Fibroblast of the aortic adventitia (primary cell): ENCODE results near the gene DEPDC7. TPM values are rescaled to one million over a fixed set of nuclear protein-coding genes. Genes with fewer than 3 reads are reported as not detected.

Source experiments
- DNase-seq: peaks from one replicate; pipeline ENCODE4 v3.0.0-alpha.2; 2010; ENCODE audit warnings: low read depth
- H3K4me3 ChIP-seq: 2 replicates; pipeline ENCODE4 v1.5.1; 2011; ENCODE audit warnings: low read depth, mild to moderate bottlenecking, control low read depth, low read length, moderate library complexity
- total RNA-seq: library from RNA; depleted of rRNA; stranded (reverse); fragments of >200 nt; gene quantifications from 2 replicates; pipeline ENCODE4 v1.2.3, GENCODE V29; 2012; ENCODE audit warnings: low replicate concordance
- TF ChIP-seq, protein P1 (sequence below): IDR thresholded peaks from 2 replicates; pipeline ENCODE4 v1.5.1; 2011; ENCODE audit warnings: mild to moderate bottlenecking, low read length, control low read depth, inconsistent platforms; ENCODE audit not compliant: insufficient read depth

Gene DEPDC7
- total RNA-seq, 1 donor = 9.9 TPM

DNA sequence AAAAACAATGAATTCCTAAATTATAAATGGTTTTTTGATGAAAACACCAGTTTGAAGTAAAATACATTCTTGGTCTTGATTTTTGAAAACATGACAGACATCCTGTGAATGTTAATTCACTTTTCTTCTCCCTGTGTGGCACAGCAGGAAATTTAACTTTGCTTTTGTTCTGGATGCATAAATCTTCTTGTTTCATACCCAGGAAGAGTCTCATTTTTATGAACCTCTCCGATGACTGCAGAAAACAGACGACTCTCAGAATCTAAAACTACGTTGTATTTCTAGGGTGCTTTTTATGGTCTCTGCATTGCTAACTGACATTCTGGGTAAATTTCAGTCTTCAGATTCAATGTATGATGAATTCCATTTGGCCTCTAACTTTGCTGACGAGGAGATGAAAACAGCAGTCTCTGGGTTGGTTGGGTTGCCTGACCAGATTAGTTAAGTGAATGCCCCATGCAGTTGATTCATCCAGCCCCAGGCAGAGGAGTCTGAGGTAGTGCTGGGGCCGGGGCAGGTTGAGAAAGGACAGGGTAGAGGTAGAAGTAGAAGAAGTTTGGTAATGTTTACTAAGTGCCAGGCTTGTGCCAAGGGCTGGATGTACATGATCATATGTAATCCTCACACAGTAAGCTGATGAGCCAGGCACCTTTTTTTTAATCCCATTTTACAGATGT, 43.8 kb downstream of the DEPDC7 start:
- TF ChIP-seq, protein P1, sequence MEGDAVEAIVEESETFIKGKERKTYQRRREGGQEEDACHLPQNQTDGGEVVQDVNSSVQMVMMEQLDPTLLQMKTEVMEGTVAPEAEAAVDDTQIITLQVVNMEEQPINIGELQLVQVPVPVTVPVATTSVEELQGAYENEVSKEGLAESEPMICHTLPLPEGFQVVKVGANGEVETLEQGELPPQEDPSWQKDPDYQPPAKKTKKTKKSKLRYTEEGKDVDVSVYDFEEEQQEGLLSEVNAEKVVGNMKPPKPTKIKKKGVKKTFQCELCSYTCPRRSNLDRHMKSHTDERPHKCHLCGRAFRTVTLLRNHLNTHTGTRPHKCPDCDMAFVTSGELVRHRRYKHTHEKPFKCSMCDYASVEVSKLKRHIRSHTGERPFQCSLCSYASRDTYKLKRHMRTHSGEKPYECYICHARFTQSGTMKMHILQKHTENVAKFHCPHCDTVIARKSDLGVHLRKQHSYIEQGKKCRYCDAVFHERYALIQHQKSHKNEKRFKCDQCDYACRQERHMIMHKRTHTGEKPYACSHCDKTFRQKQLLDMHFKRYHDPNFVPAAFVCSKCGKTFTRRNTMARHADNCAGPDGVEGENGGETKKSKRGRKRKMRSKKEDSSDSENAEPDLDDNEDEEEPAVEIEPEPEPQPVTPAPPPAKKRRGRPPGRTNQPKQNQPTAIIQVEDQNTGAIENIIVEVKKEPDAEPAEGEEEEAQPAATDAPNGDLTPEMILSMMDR = no peak
- no peak for DNase-seq
- H3K4me3 ChIP-seq = no peak overlapping the region

DNA sequence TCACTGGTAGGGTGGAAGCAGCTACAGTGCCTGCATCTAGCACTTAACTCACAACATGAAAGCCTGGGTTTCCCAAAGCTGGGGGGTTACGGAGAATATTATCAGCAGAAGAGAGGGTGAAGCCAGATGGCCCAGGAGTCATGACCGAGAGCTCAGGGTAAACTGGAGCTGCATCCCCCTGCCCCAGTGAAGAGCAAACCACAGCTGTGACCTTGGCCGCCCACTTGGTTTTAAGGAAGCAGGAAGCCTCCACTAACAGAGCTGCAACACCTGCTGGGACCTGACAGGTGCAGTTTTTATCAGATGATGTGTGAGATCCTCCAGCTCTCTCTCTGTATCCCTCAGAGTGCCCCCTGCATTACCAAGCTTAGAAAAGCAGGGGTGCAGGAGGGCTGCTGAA, 44.6 kb downstream of the DEPDC7 start:
- TF ChIP-seq, protein P1 = no peak
- no peak overlapping the region for H3K4me3 ChIP-seq
- DNase-seq = no peak

DNA sequence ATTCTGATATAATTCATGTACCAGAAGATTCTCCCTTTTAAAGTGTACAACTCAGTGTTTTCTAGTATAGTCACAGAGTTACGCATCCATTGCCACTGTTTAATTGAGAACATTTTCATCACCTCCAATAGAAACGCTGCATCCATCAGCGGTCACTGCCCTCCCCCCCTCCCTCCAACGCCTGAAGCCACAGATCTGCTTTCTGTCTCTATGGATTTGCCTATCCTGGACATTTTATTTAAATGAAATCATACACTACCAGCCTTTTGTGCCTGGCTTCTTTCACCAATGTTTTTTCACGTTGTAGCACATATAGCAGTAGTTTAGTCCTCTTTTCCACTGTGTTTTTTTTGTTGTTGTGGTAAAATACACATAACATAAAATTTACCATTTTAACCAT, 46.5 kb downstream of the DEPDC7 start:
- TF ChIP-seq, protein P1 = no peak

DNA sequence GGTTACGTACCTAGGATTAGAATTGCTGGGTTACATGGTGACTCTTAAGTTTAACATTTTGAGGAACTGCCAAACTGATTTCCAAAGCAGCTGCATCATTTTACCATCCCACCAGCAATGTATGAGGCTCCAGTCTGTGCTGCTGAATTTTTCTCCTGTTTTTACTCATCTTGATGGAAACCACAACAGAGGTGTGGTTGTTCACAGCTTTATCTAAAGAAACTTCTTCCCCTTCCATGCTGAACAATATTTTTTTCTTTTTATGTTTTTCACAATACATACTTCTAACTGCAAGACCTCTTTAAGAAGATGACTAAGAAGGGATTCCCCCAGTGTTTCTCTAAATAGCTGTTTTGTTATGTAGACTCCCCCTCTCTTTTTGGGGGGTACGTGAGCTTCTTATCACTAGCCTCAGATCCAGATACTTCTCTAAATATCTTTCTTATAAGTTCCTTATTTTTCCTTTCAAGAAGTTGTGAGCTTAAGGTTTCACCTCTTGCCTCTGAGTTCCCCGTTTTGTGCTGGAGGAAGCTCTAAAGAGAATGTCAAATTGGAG, 47.7 kb downstream of the DEPDC7 start:
- no peak overlapping the region for H3K4me3 ChIP-seq
- TF ChIP-seq, protein P1 = no peak
- peak; percentile 54 for DNase-seq

More for the DNA sequence above, 46.5 kb downstream of the DEPDC7 start:
- peak; percentile 22 for DNase-seq
- no peak overlapping the region for H3K4me3 ChIP-seq

DNA sequence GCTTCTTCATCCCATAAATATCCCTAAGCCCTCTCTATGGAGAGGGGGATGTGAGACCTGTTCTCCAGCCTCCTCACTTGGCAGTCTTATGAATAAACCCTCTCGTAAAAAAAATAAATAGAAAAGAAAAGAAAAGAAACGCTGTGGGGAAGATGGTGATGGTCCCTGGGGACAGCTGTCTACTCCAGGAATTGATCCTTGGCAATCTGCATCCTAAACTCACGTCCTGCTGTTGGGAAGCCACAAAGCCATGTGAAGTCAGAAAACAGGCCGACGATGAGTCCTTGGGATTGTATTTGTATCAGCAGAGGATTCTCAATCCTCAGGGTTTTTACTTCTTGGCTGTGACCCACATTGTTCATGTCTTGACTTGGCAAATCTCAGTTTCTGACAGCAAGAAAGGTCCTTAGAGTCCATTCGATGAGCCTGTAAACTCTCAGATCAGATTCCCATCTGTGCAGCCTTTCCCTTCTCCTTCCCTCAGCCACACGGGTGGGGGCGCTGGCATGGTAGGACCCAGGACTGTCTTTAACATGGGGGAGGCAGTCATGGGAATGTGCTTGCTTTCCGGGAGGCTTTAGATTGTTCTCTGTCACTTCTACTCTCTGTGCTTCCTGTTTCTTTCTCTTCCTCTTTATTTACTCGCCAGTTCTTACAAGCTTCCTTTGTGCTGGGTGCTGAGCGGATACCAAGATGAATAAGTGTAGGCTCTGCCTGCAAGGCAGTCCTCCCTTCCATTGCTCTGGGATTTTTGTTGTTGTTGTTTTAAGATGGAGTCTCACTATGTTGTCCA, 48.6 kb downstream of the DEPDC7 start:
- TF ChIP-seq, protein P1 = no peak
- DNase-seq = no peak
- H3K4me3 ChIP-seq = no peak overlapping the region

DNA sequence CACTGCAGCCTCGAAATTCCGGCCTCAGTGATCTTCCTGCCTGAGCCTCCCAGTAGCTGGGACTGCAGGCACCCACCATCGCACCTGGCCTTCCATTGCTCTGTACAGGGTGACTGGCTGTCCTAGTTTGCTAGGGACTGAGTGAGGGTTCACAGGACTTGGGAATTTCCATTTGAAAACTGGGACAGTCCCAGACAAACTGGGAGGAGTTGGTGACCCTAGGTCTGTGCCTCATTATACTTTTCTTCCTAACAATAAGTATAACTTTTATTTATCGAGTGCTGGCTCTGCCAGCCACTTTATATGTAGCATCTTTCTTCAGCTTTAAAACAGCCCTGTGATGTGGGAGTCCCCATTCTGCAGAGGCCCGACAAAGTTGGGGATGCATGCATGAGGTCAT, 49.2 kb downstream of the DEPDC7 start:
- DNase-seq = no peak
- TF ChIP-seq, protein P1 = no peak
- no peak overlapping the region for H3K4me3 ChIP-seq
